NAMALWA (cell line): Measurements from ENCODE around the gene ZNF367.
"Not testable (repeated sequence)": the region's sequence is repeated elsewhere in the genome, so short reads cannot be mapped to it uniquely, and the experiment has no call there.

Experiments used
- DNase-seq: peaks from one replicate; pipeline ENCODE4 v3.0.0-alpha.2; 2015; ENCODE audit warnings: low spot score

ZNF367 gene

DNA sequence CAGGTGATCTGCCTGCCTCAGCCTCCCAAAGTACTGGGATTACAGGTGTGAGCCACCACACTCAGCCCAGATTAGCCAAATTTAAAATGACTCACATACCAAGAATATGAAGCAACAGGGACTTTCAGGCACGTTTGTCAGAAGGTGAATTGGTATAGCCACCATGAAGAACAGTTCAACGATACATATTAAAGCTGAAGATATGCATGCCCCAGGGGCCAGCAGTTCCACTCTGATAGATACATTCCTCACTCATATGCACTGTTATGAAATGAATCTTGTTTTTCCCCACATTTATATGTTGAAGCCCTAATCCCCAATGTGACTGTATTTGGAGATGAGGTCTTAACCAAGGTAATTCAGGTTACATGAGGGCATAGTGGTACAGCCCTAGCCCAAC lies 57.2 kb downstream of the ZNF367 start:
- no peak for DNase-seq

DNA sequence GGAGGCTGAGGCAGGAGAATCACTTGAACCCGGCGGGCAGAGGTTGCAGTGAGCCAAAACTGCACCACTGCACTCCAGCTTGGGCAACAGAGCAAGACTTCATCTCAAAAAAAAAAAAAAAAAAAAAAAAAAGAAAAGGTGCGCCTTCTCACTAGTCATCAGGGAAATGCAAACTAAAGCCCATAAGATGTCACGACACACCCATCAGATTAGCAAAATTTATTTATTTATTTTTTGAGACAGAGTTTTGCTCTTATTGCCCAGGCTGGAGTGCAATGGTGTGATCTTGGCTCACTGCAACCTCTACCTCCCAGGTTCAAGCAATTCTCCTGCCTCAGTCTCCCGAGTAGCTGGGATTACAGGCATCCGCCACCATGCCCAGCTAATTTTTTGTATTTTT lies 57.6 kb downstream of the ZNF367 start:
- not testable (repeated sequence) for DNase-seq

DNA sequence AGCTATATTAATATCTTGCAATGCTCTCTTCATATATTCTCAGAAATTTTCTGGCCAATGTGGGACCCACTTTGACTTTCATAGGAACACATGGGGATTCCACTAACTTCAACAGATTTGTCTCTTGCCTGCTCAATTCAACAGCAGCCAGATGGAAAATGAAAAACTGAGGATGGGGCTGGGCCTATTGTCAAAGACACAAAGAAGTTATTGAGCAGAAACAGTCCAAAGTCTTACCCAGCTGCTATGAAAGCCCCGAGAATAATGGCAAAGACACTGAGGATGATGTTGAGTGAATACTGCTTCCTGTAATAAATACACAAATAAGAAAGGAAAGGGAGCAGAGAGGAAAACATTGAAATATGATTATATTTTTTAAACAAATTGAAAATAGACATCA lies 67.3 kb downstream of the ZNF367 start:
- DNase-seq, result no peak

DNA sequence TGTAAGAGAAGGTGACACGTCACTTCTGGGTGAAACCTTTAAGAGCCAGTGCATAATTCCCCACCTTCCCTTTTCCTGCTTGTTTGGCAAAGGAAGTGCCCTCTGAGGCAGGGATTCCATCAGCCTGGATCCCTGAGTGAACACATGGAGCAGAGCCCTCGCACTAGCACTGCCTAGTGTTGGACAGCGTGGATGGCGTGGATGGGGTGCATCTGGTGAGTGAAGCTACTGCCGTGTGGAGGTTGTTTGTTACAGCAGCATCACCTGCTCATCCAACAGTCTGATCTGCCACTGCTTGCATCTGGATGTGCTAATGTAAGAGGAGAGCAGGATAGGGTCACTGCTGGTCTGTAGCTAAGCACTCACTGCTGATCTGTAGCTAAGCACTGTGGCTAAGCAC lies 69.9 kb downstream of the ZNF367 start:
- DNase-seq, result no peak

DNA sequence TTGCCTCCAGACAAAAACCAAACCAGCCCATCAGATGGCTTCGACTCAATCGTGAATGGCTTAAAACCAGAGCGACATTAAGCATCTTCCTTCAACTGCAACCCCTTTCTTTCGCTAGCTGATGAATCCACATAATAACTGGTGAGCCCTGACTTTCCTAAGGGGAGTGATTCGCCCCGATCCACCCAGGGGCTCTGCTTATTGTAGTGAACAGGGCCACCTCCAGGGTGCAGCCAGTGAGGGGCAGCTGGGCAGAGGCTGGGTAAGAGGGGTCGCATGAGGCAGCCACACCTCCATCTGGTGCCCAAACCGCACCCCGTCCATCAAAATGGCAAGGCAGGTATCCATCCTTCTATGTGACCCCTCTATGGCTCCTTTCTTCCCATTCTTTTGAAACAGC lies 72.6 kb downstream of the ZNF367 start:
- DNase-seq, result no peak

DNA sequence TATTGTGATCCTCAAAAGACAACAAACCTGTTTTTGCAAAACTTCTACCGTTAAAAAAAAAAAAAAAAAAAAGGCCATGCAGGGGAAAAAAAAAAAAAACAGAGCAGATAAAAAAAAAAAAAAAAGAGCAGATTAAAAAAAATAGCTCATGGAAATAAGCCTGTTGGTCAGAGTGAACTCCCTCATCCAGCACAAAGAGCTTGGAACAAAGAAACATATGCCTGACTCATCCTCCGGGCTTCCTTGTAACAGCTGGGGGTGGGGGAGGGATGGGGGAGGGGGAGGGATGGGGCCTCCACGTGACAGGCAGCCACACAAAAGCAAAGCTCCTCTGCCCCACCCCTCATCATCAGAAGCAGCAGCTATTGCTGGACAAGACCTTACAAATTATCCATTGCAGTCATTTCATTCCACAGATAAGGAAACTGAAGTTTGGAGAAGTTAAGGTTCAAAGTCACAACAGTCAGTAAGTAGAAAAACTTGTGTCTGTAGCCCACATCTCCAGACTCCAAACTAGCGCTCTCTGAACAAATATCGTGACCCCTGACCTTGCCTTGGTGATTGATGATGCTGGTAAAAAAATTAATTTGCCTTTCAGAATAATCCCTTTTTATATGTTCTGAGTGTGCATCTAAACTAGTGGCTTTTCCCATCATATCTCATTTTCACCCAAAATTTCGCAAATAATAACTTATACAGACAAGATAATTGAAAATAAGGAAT lies 73.6 kb downstream of the ZNF367 start:
- no peak for DNase-seq

DNA sequence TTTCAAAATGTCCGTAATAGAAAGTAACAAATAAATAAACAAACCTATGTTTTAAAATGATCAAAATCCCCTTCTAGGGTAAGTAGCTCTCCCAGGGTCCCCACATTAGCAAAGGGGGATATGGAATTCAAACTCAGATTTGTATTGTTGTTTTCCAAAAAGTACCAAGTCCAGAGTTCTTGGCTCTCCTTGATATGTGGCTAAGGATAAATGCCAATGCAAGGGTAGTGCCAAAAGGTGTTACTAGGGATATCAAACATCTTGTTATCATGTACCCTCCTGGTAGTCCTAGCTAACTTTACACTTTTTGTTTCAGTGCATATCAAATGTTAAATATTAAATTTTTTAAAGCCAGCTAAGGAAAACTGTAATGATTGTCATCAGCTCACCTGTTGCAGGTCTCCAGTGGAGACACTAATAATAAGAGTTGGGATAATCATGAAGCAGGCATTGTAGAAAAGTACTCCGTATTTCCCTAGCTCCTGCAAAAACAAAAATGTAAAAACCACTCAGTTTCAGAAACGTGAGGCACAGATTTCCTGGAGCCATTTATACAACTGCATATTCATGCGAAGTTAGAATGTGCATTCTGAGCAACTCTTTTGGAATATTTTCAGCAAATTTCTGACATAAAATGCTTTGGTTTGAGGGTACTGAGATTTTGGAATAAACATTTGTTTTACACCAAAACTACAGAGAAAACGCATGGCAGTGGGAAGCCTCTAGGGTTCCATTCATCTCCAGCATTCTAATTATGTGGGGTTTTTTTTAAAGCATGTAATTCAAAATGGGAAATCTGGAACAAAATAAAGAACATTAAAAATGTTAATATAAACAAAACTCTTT lies 74.4 kb downstream of the ZNF367 start:
- no peak for DNase-seq

DNA sequence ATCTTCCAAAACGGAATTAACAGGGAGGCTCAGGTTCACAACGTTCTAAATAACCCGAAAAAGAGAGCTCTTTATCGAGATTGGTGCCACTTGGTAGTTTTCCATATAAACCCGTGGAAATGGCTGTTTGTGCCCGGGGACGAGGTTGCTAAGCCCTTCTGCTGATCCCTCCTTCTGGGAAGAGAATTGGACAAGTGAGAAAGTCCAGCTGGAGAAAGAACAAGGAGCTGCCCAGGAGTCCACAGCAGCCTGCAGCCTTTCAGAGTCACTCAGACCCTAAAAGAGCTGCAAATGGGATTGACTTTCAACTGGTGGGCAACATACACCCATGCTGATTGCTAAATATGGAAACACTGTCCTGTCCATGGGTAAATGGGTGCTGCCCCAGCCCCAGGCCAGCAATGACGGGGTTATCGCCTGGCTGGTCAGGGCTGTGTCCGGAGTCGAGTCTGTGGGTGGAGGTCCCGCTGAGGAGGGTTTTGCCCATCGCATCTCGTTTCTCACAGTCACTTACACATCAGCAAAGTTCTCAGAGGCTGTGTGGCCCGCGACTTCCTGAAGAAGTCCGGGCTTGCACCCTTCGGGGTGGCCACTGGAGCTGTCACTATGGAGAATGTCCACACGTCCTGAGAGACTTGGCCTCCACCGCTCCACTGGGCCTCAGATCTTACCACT lies 75.5 kb downstream of the ZNF367 start:
- no peak for DNase-seq

DNA sequence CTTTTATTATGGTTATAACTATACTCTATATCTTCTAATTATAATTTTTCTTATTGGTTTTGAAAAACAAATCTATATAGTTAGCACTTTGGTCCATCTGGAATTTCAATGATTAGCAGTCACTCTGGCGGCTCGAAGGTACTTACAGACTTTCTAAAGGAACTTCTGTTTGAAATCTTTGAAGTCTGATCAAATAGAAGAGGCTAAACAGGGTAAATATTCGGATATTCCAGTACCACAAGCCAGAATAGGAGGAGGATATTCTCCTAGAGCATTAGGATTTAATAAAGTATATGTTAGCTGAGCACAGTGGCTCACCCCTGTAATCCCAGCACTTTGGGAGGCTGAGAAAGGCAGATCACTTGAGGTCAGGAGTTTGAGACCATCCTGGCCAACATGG lies 77.5 kb downstream of the ZNF367 start:
- DNase-seq, result no peak

DNA sequence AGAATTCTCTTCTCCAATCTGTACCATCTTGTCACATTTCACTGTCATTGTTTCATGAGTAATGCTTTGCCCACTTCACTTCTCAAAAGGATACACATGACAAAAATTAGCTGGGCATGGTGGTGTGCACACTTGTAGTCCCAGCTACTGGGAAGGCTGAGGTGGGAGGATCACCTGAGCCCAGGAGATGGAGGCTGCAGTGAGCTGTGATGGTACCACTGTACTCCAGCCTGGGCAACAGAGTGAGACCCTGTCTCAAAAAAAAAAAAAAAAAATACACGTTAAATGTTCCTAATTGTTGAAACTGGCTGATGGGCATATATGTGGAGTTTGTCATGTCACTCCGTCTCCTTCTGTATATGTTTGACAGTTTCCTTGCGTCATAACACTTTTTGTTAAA lies 79.9 kb downstream of the ZNF367 start:
- no peak for DNase-seq
